GM18861 (cell line): ENCODE measurements around the gene CYTH3.
"Not testable (repeated sequence)": the region's sequence is repeated elsewhere in the genome, so short reads cannot be mapped to it uniquely, and the experiment has no call there.

Source experiments
- ATAC-seq: cut with Tn5 transposase; IDR thresholded peaks from one replicate; pipeline ENCODE4 v1.9.1; 2021; ENCODE audit not compliant: unreplicated experiment

The CYTH3 gene

GRCh38 chr7:6154542-6155404 is 117.7 kb downstream of the CYTH3 start:
- ATAC-seq = no peak

GRCh38 chr7:6153646-6154541 is 118.5 kb downstream of the CYTH3 start:
- no peak for ATAC-seq

GRCh38 chr7:6151994-6152735 is 120.3 kb downstream of the CYTH3 start:
- no peak for ATAC-seq

GRCh38 chr7:6151527-6151926 is 120.9 kb downstream of the CYTH3 start:
- ATAC-seq = not testable (repeated sequence)

- no peak for ATAC-seq
Measured at GRCh38 chr7:6149996-6150395, 122.4 kb downstream of the CYTH3 start.

GRCh38 chr7:6148724-6149360 is 123.6 kb downstream of the CYTH3 start:
- no peak for ATAC-seq

- no peak for ATAC-seq
Measured at GRCh38 chr7:6147627-6148026, 124.8 kb downstream of the CYTH3 start.

- ATAC-seq = no peak
Measured at GRCh38 chr7:6146666-6147065, 125.8 kb downstream of the CYTH3 start.

- no peak for ATAC-seq
Measured at GRCh38 chr7:6143997-6144396, 128.4 kb downstream of the CYTH3 start.

GRCh38 chr7:6142871-6143380 is 129.5 kb downstream of the CYTH3 start:
- ATAC-seq = no peak

GRCh38 chr7:6139189-6139996 is 133.0 kb downstream of the CYTH3 start:
- no peak for ATAC-seq

- no peak for ATAC-seq
Measured at GRCh38 chr7:6136475-6136874, 135.9 kb downstream of the CYTH3 start.

- ATAC-seq = no peak
Measured at GRCh38 chr7:6133249-6133648, 139.2 kb downstream of the CYTH3 start.

GRCh38 chr7:6130007-6130587 is 142.3 kb downstream of the CYTH3 start:
- ATAC-seq = no peak

- no peak for ATAC-seq
Measured at GRCh38 chr7:6128205-6128604, 144.2 kb downstream of the CYTH3 start.

- no peak for ATAC-seq
Measured at GRCh38 chr7:6127110-6127490, 145.3 kb downstream of the CYTH3 start.

GRCh38 chr7:6123843-6124242 is 148.6 kb downstream of the CYTH3 start:
- ATAC-seq = no peak

GRCh38 chr7:6121141-6121540 is 151.3 kb downstream of the CYTH3 start:
- ATAC-seq = no peak

GRCh38 chr7:6117533-6117932 is 154.9 kb downstream of the CYTH3 start:
- ATAC-seq = no peak
